Neuron (in vitro differentiated cells): ENCODE measurements around the gene MXD1.
"Not testable (repeated sequence)": the region's sequence is repeated elsewhere in the genome, so short reads cannot be mapped to it uniquely, and the experiment has no call there.

ENCODE experiments used
- H2AFZ ChIP-seq: one replicate; pipeline ENCODE4 v1.6.1; 2013; ENCODE audit warnings: low read depth, mild to moderate bottlenecking, inconsistent platforms, low read length, moderate library complexity
- H3K27me3 ChIP-seq: one replicate; pipeline ENCODE4 v1.6.1; 2013; ENCODE audit warnings: low read length; ENCODE audit not compliant: insufficient read depth
- H3K36me3 ChIP-seq: one replicate; pipeline ENCODE4 v1.6.1; 2013; ENCODE audit warnings: low read length; ENCODE audit not compliant: insufficient read depth
- H3K4me1 ChIP-seq: one replicate; pipeline ENCODE4 v1.6.1; 2013; ENCODE audit warnings: low read length; ENCODE audit not compliant: insufficient read depth
- H3K4me3 ChIP-seq: 2 replicates; pipeline ENCODE4 v1.5.1; 2013; ENCODE audit warnings: mild to moderate bottlenecking, low read length, moderate library complexity
- H3K9me3 ChIP-seq: one replicate; pipeline ENCODE4 v1.6.1; 2013; ENCODE audit warnings: low read length

The MXD1 gene, protein sequence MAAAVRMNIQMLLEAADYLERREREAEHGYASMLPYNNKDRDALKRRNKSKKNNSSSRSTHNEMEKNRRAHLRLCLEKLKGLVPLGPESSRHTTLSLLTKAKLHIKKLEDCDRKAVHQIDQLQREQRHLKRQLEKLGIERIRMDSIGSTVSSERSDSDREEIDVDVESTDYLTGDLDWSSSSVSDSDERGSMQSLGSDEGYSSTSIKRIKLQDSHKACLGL

DNA sequence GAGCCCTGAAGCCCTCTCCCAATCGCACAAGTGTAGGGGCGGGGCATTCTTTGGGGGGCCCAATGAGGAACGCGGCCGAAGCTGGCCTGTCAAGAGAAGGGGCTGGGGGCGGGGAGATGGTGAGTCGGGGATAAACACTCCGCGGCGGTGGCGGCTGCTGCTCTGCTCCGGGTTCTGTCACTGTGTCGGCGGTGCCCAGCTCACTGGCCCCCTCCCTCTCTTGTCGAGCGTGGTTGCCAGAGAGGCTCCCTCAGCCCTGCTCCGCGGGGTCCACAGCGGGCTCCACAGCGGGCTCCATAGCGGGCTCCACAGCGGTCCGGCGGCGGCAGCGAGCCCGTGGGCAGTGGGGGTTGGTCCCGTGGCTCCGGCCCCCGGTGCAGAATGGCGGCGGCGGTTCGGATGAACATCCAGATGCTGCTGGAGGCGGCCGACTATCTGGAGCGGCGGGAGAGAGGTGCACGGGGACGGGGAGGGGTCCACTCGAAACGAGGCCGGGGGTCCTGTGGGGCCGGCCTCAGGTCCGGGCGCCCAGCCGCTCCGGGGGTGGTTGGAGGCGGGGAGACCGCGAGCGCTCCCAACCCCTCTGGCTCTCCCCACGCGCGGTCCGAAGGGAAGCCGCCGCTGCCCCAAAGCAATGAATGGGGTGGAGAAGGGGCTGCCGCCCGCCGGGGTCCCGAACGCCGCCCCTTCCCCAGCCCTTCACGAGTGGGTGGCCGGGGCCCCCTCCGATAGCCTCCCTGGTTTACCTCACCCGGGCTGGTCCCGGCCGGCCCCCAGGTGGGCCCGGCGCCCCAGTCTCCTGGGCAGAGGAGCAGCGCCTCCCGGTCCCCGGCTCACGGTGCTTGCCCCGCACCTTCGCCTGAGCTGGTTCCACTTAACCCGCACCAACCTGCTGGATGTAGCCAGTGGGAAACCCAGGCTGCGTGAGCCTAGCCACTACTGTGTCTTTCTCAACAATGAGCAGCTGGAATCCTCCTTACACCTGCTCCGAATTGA lies at the start of gene MXD1:
Gene MXD1 (plus strand): TSS at position 160 of the 996 bp plus-strand sequence. CDS start 222 bp downstream, at position 382.
- Histone ChIP-seq H3K9me3 (no peaks in the 10 kb centered on the region), H3K27me3 (no peaks in the 10 kb centered on the region), H3K4me3 (peak within 1 kb of the TSS; percentile 77), H2AFZ (peak within 1 kb of the TSS; percentile 49), H3K4me1 (peaks cover 16% of the 10 kb centered on the region), H3K36me3 (peaks cover 5% of the 10 kb centered on the region)

DNA sequence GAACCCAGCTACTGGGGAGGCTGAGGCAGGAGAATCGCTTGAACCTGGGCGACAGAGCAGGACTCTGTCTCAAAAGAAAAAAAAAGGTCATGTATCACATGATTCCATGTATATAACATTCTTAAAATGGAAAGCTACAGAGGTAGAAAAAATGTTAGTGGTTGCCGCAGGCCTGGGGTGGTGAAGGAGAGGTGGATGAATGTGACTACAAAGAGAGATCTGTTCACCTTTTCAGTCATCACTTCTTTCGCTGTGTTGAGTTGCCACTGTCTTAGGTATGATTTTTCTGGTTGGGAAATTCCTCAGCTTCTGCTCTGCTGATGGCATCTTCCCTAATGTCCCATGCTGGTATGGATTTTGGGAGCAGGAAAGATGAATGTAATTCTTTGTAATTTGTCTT lies 26.5 kb upstream of the MXD1 start:
- H3K4me3 ChIP-seq, result no peak overlapping the region
- H2AFZ ChIP-seq, result no peak overlapping the region
- H3K36me3 ChIP-seq, result no peaks in the 10 kb centered on the region
- H3K9me3 ChIP-seq, result peaks cover 5% of the 10 kb centered on the region
- no peaks in the 10 kb centered on the region for H3K27me3 ChIP-seq
- peaks cover 1% of the 10 kb centered on the region for H3K4me1 ChIP-seq

DNA sequence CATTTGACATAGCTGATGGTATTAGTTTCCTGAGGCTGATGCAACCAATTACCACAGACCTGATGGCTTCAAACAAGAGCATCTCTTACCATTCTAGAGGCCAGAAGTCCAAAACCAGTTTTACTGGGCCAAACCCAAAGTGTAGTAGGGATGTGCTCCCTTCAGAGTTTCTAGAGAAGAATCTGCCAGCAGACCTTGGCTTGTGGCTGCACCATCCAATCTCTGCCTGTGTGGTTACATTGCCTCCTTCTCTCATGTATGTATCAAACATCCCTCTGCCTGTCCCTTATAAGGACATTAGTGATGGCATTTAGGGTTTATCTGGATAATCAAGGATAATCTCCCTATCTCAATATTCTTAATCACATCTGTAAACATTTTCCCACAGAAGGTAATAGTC lies 25.6 kb upstream of the MXD1 start:
- no peaks in the 10 kb centered on the region for H3K27me3 ChIP-seq
- no peak overlapping the region for H3K4me3 ChIP-seq
- no peak overlapping the region for H2AFZ ChIP-seq
- peaks cover 3% of the 10 kb centered on the region for H3K4me1 ChIP-seq
- no peaks in the 10 kb centered on the region for H3K36me3 ChIP-seq
- H3K9me3 ChIP-seq, result peaks cover 5% of the 10 kb centered on the region

DNA sequence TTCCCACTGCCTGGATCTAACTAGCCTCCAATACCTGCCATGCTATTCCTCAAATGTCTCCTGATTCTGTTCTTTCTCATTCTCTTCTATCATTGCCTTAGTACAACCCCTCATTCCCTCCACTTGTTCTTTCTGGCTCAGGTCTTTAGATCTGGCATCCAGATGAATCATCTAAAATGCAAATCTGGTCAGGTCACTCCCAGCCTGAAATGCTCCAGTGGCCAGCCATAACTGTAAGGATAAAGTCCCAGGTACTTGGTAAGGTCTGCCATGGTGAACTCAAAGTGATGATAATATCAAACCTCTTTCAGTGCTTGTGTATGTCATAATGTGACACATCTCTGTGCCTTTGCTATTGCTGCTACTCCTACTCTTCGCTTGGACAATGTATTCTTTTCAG lies 24.0 kb upstream of the MXD1 start:
- peaks cover 5% of the 10 kb centered on the region for H3K9me3 ChIP-seq
- peaks cover 1% of the 10 kb centered on the region for H3K36me3 ChIP-seq
- no peak overlapping the region for H2AFZ ChIP-seq
- H3K4me1 ChIP-seq, result peaks cover 6% of the 10 kb centered on the region
- H3K4me3 ChIP-seq, result no peak overlapping the region
- no peaks in the 10 kb centered on the region for H3K27me3 ChIP-seq

DNA sequence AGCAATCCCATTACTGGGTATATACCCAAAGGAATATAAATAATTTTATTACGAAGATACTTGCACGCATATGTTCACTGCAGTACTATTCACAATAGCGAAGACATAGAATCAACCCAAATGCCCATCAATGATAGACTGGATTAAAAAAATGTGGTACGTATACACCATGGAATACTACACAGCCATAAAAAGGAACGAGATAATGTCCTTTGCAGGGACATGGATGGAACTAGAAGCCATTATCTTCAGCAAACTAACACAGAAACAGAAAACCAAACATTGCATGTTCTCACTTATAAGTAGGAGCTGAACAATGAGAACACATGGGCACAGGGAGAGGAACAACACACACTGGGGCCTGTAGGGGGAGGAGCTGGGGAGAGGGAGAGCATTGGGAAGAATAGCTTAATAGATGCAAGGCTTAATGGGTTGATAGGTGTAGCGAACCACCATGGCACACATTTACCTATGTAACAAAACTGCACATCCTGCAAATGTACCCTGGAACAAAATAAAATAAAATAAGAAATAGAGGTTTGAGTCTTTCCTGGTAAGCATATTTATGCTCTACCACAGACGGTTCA lies 22.0 kb upstream of the MXD1 start:
- peak overlapping the region; percentile 99 for H3K4me3 ChIP-seq
- H3K4me1 ChIP-seq, H3K9me3 ChIP-seq, H3K27me3 ChIP-seq: not testable (repeated sequence)
- H3K36me3 ChIP-seq, result peaks cover 22% of the 10 kb centered on the region
- H2AFZ ChIP-seq, result peak overlapping the region; percentile 100

DNA sequence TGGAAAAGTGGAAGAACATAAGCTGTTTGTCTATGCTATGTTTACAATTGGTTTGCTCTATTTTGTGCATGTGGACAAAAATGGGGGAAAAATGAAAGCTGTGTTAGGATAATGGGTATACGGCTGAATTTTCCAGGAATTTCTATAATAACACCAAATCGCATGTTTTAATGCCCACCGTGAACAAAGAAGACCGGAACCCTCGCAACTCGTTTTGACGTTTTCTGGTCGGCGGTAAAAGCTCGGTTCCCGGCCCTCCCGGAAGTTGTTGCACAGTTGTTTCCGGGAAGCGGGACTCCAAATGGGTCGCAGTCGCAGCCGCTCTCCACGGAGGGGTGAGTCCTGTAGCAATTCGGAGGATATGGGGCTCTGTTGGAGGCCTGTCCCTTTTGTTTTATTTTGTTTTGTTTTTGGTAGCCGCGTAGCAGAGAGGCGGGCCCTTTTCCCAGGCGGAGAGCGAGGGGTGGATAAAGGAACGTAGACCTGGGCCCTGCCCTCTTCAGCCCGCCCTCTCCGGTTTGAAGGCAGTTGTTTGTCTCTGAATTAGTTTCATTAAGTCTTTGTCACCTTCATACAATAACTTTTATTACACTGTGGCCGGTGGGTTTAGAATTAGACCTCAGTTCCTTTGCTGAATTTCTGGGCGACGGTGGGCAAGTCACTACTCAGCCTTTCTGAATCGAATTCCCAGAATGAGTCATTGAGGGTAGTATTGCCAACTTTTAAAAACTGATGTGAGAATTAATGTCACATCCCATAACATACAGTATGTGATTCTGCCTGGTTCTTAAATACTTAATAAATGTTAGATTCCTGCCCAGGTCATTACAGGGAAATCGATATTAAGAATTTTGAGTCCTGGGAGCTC lies 21.0 kb upstream of the MXD1 start, which contains the start of gene SNRNP27:
Gene SNRNP27 (plus strand): TSS at position 273 of the 868 bp plus-strand sequence. CDS start 29 bp downstream, at position 302.
- Histone ChIP-seq H3K9me3 (peaks cover 5% of the 10 kb centered on the region), H2AFZ (peak within 1 kb of the TSS; percentile 100), H3K4me3 (peak within 1 kb of the TSS; percentile 99), H3K4me1 (peaks cover 6% of the 10 kb centered on the region), H3K36me3 (peaks cover 31% of the 10 kb centered on the region), H3K27me3 (no peaks in the 10 kb centered on the region)

DNA sequence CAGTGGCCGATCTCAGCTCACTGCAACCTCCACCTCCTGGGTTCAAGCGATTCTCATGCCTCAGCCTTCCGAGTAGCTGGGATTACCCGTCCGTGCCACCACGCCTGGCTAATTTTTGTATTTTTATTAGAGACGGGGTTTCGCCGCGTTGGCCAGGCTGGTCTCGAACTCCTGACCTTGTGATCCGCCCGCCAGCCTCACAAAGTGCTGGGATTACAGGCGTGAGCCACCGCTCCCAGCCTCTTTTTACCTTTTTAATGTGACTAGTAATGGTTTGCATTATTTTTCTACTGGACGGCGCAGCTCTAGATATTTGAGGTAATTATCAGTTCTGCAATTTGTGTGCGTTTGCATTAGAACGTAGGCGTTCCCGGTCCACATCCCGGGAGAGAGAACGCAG lies 20.2 kb upstream of the MXD1 start:
- H3K9me3 ChIP-seq, H2AFZ ChIP-seq, H3K27me3 ChIP-seq, H3K4me1 ChIP-seq: not testable (repeated sequence)
- Histone ChIP-seq H3K4me3 (peak overlapping the region; percentile 99), H3K36me3 (peaks cover 38% of the 10 kb centered on the region)

DNA sequence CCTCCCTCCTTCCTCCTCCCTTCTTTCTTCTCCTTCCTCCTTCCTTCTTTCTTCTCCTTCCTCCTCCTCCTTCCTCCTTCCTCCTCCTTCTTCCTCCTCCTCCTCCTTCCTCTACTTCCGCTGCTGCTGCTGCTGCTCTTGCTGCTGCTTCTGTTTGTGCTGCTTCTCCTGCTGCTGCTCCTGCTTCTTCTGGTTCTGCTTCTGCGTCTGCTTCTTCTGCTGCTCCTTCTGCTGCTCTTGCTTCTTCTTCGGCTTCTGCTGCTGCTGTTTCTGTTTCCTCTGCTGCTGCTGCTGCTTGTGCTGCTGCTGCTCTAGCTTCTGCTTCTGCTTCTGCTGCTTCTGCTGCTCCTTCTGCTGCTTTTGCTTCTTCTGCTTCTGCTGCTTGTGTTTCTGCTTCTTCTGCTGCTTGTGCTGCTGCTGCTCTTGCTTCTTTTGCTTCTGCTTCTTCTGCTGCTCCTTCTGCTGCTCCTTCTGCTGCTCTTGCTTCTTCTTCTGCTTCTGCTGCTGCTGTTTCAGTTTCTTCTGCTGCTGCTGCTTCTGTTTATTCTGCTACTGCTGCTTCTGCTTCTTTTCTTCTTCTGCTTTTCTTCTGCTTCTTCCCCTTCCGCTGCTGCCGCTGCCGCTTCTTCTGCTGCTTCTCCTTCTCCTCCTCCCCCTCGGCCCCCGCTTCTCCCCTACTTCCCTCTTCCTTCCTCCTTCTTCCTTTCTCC lies 12.5 kb upstream of the MXD1 start:
- no peak overlapping the region for H2AFZ ChIP-seq
- no peaks in the 10 kb centered on the region for H3K9me3 ChIP-seq
- H3K4me3 ChIP-seq, result no peak overlapping the region
- no peaks in the 10 kb centered on the region for H3K27me3 ChIP-seq
- no peaks in the 10 kb centered on the region for H3K4me1 ChIP-seq
- peaks cover 75% of the 10 kb centered on the region for H3K36me3 ChIP-seq

DNA sequence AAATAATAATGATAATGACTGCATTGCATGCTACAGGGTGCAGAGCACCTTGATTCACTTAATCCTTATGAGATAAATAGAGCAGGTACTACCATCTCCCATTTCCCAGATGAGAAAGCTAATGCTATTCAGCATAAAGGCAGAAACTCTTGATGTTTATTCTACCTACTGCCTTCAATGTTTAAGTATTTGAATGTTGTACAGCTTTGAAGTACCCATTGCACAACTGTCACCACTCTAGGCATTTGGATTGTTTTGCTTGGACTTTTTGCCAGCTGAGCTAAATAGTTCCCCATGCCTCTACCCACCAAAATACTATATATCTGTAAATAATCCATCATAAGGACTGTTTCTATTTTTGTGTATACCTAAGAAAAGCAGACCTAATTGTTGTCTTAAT lies 7.7 kb upstream of the MXD1 start:
- Histone ChIP-seq H3K9me3 (no peaks in the 10 kb centered on the region), H3K27me3 (no peaks in the 10 kb centered on the region), H3K4me3 (no peak overlapping the region), H2AFZ (no peak overlapping the region), H3K4me1 (no peaks in the 10 kb centered on the region), H3K36me3 (peaks cover 57% of the 10 kb centered on the region)

DNA sequence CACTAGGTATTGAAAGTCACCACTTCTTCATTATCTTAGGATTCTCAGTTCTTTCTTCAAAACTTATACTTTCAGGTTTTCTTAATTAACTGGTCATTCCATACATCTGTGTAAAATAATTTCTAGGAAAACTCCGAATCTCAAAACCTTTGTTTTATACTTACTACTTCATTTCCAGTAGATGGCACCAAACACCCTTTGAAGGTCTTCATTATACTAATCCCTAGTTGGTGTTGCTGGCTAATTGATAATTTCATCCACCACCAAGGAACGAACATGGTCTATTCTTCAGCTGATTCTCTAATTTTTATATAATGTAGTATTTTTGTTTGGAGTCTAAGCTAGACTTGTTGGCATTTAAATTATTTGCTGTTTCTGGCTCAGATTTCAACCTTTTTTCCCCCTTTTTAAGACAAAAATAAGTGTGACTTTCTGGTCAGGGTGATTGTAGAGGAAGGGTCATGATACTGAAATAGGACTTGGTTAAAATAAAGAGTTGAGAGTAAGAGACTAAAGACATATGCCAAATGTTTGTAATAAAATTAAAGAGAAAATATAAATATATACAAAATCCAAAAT lies 2.8 kb upstream of the MXD1 start:
- H3K4me1 ChIP-seq, result peaks cover 14% of the 10 kb centered on the region
- no peaks in the 10 kb centered on the region for H3K9me3 ChIP-seq
- H2AFZ ChIP-seq, result no peak overlapping the region
- peaks cover 26% of the 10 kb centered on the region for H3K36me3 ChIP-seq
- H3K27me3 ChIP-seq, result no peaks in the 10 kb centered on the region
- H3K4me3 ChIP-seq, result no peak overlapping the region

DNA sequence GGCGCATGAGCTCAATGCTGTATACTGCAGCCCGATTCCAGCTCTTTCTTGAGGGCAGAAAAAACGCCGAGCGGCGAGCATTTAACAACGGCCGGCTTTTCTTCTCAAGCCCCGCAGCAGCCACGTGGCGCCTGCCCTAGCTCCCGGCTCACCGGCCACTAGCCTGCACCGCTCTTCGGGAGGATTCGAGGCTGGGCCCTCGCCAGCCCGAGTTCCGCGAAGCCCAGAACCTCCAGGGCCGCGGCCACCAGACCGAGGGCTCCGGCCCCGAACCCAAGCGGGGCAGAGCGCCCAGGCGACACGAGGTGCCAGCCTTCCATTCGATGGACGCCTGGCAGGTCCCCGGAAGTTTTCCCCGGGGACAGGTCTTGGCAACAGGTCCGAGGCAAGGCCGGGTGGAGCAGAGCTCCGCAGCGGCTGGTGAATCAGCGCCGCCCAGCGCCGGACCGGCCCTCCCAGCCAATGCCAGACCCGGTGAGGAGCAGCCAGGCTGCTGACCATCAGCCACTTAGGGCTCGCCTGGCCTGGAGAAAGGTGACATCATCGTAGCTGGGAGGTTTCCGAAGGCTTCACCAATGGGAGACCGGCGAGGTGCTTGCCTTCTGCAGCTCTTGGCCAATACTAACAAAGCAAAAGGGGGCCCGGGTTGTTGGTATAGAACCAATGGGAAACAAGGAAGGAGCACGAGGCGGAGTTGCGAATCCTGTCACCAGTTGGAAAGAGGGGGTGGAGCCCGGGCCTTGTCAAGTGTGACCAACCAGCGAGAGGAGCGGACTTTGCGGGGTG lies 552 bp upstream of the MXD1 start:
- no peaks in the 10 kb centered on the region for H3K27me3 ChIP-seq
- H3K4me3 ChIP-seq, result peak overlapping the region; percentile 68
- no peaks in the 10 kb centered on the region for H3K9me3 ChIP-seq
- H3K4me1 ChIP-seq, result peaks cover 16% of the 10 kb centered on the region
- H2AFZ ChIP-seq, result peak overlapping the region; percentile 29
- H3K36me3 ChIP-seq, result peaks cover 10% of the 10 kb centered on the region
